NAMALWA (cell line): ENCODE results near the gene CNPY1.

Source experiments
- DNase-seq: peaks from one replicate; pipeline ENCODE4 v3.0.0-alpha.2; 2015; ENCODE audit warnings: low spot score

The CNPY1 gene

DNA sequence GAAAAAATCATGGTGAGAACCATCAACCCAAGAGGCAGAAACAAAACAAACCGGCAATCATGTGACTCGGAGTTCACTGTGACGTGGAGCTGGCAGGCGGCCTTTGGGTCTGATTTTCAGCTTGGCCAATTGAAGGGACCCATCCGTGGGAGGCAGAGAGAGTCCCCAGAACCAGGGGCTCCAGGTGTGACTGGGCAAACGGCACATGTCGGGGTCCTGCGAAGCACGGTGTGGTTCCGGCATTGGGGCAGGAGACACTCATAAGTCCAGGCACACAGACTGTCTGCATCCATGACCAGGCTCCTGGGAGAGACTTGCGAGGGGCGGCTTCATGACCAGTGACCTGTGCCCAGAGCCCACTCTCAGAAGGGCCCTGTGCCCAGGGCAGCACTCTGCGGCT is 12.6 kb upstream of the CNPY1 start:
- no peak for DNase-seq

DNA sequence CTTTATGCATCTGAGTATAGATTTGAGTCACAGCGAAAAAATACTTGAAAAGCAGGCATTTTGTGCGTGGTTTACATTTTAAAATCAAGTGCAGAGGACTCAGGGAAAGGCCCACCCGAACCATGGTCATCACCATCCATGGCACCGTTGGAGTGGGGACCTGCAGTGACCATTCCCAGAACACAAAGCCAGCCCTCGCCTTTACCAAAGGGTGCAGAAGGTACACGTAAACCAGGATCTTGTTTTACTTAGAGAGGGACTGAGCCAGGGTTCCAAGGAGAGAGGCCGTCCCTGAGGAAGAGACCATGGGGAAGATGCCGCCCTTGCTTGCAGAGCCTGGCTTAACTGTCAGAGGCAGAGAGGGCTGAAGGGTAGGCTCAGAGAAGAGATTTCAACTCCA is 12.0 kb upstream of the CNPY1 start:
- no peak for DNase-seq

- DNase-seq: no peak
Measured at GRCh38 chr7:155557778-155558177, 11.4 kb upstream of the CNPY1 start.

DNA sequence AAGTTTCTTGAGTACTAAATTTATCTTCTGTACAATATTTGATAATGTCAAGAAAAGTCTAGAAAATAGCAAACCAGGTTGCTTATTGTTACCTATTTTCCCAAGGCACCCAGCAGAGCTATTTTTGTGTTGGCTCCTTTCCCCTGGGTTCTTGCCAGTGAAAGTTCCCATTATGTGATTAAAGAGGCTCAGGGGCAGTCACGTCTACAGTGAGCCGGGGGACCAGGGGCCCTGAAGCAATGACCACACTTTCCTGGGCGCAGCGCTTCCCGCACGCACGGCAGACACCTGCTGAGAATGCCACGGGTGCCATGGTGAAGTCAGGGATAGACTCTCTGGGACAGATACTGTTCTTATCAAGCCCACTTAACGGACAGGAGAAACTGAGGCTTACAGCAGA is 10.4 kb upstream of the CNPY1 start:
- DNase-seq: no peak

- DNase-seq: no peak
Measured at GRCh38 chr7:155555116-155555695, 8.8 kb upstream of the CNPY1 start.

DNA sequence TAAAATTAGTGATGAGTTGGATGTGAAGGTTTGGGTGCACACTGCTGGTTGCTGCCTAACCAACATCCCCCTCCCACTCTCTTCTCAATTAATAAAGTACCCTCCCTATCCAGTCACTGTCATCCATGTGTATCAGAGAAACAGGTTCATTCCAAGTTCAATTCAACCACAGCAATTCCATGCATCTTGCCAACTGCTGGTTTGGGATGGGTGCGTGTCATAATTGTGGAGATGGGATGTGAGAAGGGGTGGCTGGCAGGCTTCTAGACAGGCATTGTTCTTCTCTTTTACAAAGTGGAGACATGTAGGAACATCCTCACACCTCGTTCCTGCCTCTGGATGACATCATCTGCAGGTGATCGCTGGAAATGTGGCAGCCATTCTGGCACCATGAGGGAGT is 7.5 kb upstream of the CNPY1 start:
- DNase-seq: no peak

DNA sequence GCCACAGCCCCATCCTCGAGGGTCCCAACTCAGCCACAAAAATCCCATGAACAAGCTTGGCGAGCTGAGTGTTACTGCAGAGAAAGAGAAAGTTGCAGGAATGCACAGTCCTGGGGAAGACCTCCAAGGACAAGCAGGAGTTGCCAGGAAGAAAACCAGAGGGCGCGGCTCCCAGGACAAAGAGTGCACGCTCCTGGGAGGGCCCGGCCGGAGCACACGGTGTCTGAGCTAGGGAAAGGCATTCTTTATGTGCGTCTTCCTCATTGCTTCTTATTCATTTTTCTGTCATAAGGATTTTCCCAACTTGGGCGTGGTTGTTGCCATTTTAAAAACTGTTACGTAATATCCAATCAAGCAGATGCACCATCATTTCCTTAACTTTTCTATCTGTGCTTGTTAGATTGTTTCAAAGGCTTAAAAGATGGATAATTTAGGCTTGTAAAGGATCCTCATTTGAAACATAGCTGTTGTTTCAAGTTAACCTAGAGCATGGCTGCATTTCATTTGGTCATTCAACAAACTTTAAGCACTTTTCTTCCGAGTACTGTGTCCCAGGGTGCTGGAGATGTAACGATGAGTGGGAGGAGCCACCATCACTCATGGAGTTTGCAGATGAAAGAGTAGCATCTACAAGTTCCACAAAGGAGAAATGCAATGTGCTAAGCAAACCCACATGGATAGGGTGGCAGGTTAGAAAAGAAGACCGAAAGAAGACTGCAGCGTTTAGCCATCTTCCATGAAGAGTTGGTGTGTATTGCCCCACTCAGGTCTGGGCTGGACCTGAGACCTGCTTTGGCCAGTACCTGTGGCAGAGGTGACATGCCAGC is 5.6 kb upstream of the CNPY1 start:
- DNase-seq: no peak

- DNase-seq: no peak
Measured at GRCh38 chr7:155550916-155551315, 4.6 kb upstream of the CNPY1 start.

- no peak for DNase-seq
Measured at GRCh38 chr7:155549226-155549625, 2.9 kb upstream of the CNPY1 start.

GRCh38 chr7:155547161-155547791 is 917 bp upstream of the CNPY1 start:
- DNase-seq: no peak

GRCh38 chr7:155545348-155545747 is 1.0 kb downstream of the CNPY1 start:
- peak; percentile 46 for DNase-seq

GRCh38 chr7:155544485-155544884 is 1.9 kb downstream of the CNPY1 start:
- DNase-seq: no peak

- DNase-seq: no peak
Measured at GRCh38 chr7:155543926-155544325, 2.4 kb downstream of the CNPY1 start.

DNA sequence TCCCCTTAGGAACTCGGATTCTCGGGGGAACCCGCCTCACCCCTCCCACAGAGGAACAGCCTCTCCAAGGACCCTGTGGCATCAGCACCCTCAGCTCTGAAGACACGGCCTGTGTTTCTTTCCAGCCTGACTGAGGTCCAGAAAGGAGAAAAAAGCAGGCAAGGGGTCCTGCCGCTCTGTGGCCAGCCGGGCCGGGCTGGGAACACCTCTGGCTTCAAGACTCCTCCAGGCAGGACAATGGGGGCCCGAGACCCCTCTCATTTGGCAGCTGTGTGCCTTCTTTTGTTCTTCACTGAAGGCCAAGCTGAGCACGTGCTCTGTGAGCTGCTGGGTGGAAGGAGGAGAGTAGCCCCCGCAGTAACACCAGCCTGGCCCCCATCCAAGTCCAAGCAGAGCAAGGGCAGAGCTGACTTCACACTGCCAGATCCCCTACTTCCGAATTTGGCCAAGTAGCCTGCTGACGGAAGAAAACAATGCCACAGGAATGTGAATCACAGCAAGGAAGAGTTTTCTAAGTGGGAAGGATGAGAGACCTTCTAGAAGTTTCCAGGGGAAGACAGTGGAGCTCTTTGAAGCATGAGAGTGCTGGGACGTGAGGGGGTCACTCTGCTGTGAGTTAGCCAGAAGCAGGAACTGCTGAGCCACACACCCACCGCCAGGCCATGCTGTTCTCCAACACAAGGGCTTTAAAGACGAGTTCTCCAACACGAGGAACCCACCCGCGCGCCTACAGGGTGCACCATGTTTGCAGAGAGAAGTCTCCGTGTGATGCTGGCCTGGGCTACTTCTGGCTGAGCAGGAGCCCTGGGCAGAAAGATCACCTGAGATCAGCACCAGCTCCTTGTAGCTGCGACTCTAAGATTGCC is 3.1 kb downstream of the CNPY1 start:
- no peak for DNase-seq

GRCh38 chr7:155541986-155542675 is 4.2 kb downstream of the CNPY1 start:
- no peak for DNase-seq

DNA sequence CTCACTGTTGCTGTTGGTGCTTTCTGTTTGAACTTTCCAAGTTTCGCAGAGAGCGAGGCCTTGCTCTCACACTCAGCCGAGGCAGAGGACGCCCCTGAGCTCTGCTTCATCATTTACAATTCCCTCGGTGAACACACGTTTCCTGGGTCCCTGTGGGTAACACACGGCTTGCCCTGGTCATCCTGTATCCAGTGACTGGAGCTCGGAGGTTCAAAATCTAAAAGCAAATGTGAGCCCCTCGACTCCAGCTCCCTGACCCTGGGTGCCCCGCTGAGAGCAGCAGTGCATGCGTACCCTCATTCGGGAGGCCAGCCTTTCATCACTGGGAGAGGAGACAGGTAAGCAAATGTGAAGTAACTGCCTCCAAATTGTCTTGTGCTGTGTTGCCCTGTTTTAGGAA is 5.8 kb downstream of the CNPY1 start:
- DNase-seq: no peak

DNA sequence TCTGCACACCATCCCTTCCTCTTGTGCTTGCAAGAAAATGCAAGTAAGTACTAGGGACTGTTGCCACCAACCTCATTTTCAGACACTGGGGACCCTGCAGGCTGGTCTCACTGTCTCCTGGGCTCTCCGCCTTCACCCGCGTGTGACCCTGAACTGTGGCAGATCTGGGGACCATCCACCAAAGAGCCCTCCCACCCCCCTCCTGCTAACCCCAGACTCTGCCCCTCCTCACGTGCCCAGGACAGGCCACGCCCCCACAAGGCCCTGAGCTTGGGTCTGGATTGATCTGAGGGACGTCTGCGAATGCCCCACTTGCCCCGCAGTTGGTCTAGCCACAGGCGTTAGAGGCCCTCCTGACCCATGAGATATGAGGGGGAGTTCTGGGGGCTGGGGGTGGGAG is 8.1 kb downstream of the CNPY1 start:
- DNase-seq: no peak

DNA sequence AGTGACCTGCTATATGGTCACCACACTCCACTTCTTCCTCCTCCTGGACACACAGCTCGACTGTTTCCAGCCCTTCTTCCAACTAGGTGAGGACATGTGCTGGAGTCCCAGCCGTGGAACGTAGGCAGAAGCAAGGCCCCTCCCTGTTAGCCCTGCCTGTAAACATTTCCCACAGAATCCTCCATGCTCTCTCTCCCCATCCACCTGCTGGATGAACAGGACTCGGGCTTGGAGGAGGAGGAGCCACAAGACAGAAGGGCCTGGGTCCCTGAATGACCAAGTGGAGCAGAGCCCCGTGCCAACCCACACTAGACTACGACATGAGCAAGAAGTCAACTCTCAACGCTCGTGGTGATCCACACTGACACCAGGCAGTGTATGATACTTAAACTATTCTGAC is 9.9 kb downstream of the CNPY1 start:
- DNase-seq: no peak

- no peak for DNase-seq
Measured at GRCh38 chr7:155534691-155535090, 11.7 kb downstream of the CNPY1 start.

DNA sequence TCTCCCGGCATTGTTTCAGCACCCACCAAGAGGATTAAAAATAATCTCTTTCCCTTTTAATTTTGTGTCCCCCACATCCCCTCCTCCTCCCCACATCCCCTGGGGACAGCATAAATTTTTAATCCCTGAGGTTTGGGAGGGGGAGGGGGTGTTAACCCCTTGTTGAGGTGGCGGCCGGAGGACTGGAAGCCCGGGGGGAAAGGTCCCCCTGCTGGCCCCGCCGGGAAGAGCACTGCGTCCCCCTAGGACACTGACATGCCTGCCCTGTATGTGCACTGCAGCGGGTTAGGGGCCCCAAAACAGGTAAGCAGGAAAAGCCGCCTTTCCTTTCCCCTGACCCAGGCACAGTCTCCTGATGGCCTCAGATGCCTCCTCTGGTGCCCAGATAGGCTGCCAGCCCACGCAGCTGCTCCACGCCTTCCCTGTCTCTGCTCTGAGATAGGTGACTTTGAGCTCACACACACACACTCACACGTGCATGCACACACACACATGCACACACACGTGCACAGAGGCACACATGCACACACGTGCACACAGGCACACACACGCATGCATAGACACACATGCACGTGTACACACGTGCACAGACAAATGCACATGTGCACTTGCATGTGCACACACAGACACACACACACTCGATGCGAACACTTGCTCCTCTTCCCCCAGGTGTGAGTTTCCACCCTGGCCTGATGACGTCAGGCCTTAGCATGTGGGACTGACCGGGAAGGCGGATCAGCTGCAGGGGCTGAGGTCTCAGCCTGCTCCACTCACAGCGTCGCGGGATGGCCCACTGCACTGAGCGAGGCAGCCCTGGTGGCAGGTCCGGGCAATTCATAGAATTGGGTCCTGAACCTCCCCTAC is 12.3 kb downstream of the CNPY1 start:
- peak; percentile 33 for DNase-seq
